Mesendoderm (in vitro differentiated cells): Measurements from ENCODE around the gene SENP8.

Experiments
- DNase-seq: peaks from one replicate; pipeline ENCODE4 v3.0.0; 2013
- H2AK5ac ChIP-seq: 2 replicates; pipeline ENCODE4 v1.6.1; 2013; ENCODE audit warnings: low read length, inconsistent platforms
- H2BK120ac ChIP-seq: 2 replicates; pipeline ENCODE4 v1.6.1; 2013; ENCODE audit warnings: low read depth, mild to moderate bottlenecking, low read length, moderate library complexity, mixed read lengths
- H2BK15ac ChIP-seq: replicated peaks from 2 replicates; pipeline ENCODE4 v1.6.1; 2013; ENCODE audit warnings: low read depth, mild to moderate bottlenecking, moderate library complexity
- H2BK5ac ChIP-seq: 2 replicates; pipeline ENCODE4 v1.6.1; 2013; ENCODE audit warnings: low read length, inconsistent platforms
- H3K18ac ChIP-seq: 2 replicates; pipeline ENCODE4 v1.6.1; 2013; ENCODE audit warnings: mild to moderate bottlenecking, low read length, mixed read lengths
- H3K23ac ChIP-seq: one replicate; pipeline ENCODE4 v1.6.1; 2013; ENCODE audit warnings: low read length
- H3K27ac ChIP-seq: 2 replicates; pipeline ENCODE4 v1.5.1; 2013; ENCODE audit warnings: low read depth, mild to moderate bottlenecking, inconsistent platforms, low read length, moderate library complexity
- H3K27me3 ChIP-seq: 2 replicates; pipeline ENCODE4 v1.6.1; 2013; ENCODE audit warnings: low read length, control low read depth, mild to moderate bottlenecking, inconsistent platforms; ENCODE audit not compliant: insufficient read depth, poor library complexity
- H3K36me3 ChIP-seq: 2 replicates; pipeline ENCODE4 v1.6.1; 2013; ENCODE audit warnings: low read length, inconsistent platforms; ENCODE audit not compliant: control insufficient read depth, insufficient read depth
- H3K4ac ChIP-seq: one replicate; pipeline ENCODE4 v1.6.1; 2013; ENCODE audit warnings: low read depth, mild to moderate bottlenecking, low read length, moderate library complexity
- H3K4me1 ChIP-seq: 2 replicates; pipeline ENCODE4 v1.6.1; 2013; ENCODE audit warnings: low read depth, low read length, inconsistent platforms; ENCODE audit not compliant: control insufficient read depth
- H3K4me2 ChIP-seq: 2 replicates; pipeline ENCODE4 v1.6.1; 2013; ENCODE audit warnings: low read length
- H3K4me3 ChIP-seq: 2 replicates; pipeline ENCODE4 v1.5.1; 2013; ENCODE audit warnings: mild to moderate bottlenecking, low read length
- H3K56ac ChIP-seq: one replicate; pipeline ENCODE4 v1.6.1; 2013; ENCODE audit warnings: low read length
- H3K79me1 ChIP-seq: 2 replicates; pipeline ENCODE4 v1.6.1; 2013; ENCODE audit warnings: low read length, inconsistent platforms
- H3K79me2 ChIP-seq: 2 replicates; pipeline ENCODE4 v1.6.1; 2013; ENCODE audit warnings: mild to moderate bottlenecking, low read length; ENCODE audit not compliant: control insufficient read depth, insufficient read depth
- H3K9ac ChIP-seq: 2 replicates; pipeline ENCODE4 v1.6.1; 2013; ENCODE audit warnings: low read length, inconsistent platforms
- H4K5ac ChIP-seq: one replicate; pipeline ENCODE4 v1.6.1; 2013; ENCODE audit warnings: low read length
- H4K8ac ChIP-seq: one replicate; pipeline ENCODE4 v1.6.1; 2013; ENCODE audit warnings: low read depth, mild to moderate bottlenecking, control low read depth, low read length, moderate library complexity
- WGBS: extraction: QIAGEN DNeasy Blood & Tissue Kit; methylation state at CpG from one replicate; pipeline ENCODE4 v1.1.7; 2013; ENCODE audit warnings: low lambda C conversion rate, missing lambda C conversion rate; ENCODE audit not compliant: insufficient coverage; ENCODE audit errors: extremely low coverage; 5-methylcytosine and 5-hydroxymethylcytosine counted together

The SENP8 gene

DNA sequence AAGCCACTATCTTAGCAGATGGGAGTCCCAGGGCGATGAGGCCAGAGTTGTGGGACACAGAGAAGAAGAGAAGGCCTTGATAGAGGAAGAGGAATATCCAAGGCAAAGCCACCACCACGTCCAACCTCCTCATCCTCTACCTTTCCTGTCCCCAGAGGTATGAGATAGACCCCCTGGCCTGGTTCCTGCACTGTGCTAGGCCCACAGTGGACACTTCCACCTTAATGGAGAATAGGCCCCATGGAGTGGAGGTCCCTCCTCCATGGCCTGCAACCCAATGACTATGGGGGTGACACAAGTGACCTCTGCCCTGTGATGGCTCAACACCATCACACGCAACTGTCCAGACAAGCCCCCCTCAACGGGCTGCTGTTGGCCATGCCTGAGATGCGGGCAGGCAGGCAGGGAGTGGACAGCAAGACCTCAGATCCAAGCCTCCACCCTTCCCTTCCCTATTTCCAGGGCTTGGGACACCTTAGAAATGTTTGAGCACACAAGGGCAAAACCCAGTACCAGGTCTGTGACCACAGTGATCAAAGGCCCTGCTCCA lies 42.6 kb downstream of the SENP8 start:
- Histone ChIP-seq H4K5ac (no peak overlapping the region), H3K56ac (no peak overlapping the region), H3K27ac (no peak overlapping the region), H3K4me3 (no peak overlapping the region), H2BK15ac (no peak overlapping the region), H3K18ac (no peak overlapping the region), H3K79me2 (no peaks in the 10 kb centered on the region), H3K4ac (no peak overlapping the region), H3K23ac (no peak overlapping the region), H4K8ac (no peak overlapping the region), H3K36me3 (no peaks in the 10 kb centered on the region), H3K79me1 (no peaks in the 10 kb centered on the region), H3K9ac (no peak overlapping the region), H2BK120ac (no peak overlapping the region), H2BK5ac (no peak overlapping the region), H2AK5ac (no peak overlapping the region), H3K27me3 (no peaks in the 10 kb centered on the region), H3K4me1 (no peaks in the 10 kb centered on the region), H3K4me2 (no peak overlapping the region)
- DNase-seq = no peak
- WGBS = no CpG with 5 or more reads among the region's 5 CpGs

DNA sequence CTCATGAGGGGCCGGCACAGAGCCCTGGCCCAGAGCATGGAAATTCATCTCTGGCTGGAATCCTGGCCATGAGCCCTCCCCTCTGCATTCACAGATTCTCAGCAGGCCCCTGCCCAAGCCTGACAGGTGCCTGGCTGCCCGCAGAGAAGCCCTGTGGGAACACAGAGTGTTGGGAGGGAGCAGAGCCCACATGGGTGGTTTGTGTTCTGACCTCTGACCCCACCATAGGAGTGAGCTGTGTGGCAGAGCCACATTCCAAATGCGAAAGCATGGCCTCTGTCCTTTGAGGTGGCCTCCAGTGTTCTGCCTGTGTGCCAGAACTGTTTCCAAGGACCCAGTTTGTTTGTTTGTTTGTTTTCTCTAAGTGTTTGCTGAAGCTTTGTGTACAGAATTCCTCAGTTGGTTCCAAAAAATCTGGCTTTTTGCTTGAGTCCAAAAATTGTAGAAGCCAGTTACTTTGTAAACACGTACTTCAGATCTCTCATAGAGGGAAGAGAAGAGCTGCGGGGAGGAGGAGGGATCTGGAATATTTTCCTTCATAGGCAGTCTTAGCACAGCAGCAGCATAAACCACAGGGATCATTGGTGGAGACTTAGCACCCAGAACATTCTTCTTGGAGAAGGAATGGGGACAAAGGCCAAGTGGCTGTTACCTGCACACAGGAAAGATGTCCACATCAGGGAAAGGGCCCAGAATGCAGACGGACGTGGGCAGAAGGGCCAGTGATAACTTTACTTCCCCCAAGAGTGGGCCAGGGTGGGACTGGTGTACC lies 43.3 kb downstream of the SENP8 start:
- WGBS = no CpG with 5 or more reads among the region's 7 CpGs

GRCh38 chr15:72162569-72162968 lies 44.4 kb downstream of the SENP8 start:
- no peak overlapping the region for H3K27ac ChIP-seq

More for the DNA sequence above, 43.3 kb downstream of the SENP8 start:
- Histone ChIP-seq H2BK15ac (no peak overlapping the region), H3K79me2 (no peaks in the 10 kb centered on the region), H3K4me1 (no peaks in the 10 kb centered on the region), H3K56ac (no peak overlapping the region), H3K4me3 (no peak overlapping the region), H3K27me3 (no peaks in the 10 kb centered on the region), H2AK5ac (no peak overlapping the region), H2BK120ac (no peak overlapping the region), H3K18ac (no peak overlapping the region), H3K79me1 (no peaks in the 10 kb centered on the region), H2BK5ac (no peak overlapping the region), H3K9ac (no peak overlapping the region), H3K4me2 (no peak overlapping the region), H3K27ac (no peak overlapping the region), H3K23ac (no peak overlapping the region), H3K36me3 (no peaks in the 10 kb centered on the region), H4K5ac (no peak overlapping the region), H3K4ac (no peak overlapping the region), H4K8ac (no peak overlapping the region)
- DNase-seq = no peak

DNA sequence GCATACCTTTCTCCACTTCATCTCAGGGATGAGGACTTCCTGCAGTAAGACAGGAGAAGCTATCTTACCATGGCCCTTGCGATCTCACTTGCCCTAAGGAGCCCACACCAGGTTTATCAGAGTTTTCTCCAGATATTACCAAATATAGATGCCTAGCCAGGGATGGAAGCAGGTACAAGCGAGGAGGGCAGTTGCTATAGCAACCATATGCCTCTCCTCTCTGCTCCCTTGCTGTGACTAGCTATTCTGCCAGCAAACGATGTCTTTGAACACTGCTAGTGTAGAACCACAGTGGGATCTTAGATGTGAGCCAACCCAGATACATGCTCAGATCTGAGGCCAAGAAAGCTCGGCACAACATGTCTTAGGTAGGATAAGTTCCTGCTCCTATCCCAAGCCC lies 45.5 kb downstream of the SENP8 start:
- no peak overlapping the region for H3K4me2 ChIP-seq

More at GRCh38 chr15:72162569-72162968, 44.4 kb downstream of the SENP8 start:
- Histone ChIP-seq H2BK15ac (no peak overlapping the region), H2AK5ac (no peak overlapping the region), H2BK120ac (no peak overlapping the region), H3K4me2 (no peak overlapping the region), H3K9ac (no peak overlapping the region), H3K79me1 (no peaks in the 10 kb centered on the region), H3K79me2 (no peaks in the 10 kb centered on the region), H4K5ac (no peak overlapping the region), H3K56ac (no peak overlapping the region), H4K8ac (no peak overlapping the region), H3K4ac (no peak overlapping the region), H3K36me3 (no peaks in the 10 kb centered on the region), H3K4me1 (no peaks in the 10 kb centered on the region), H3K4me3 (no peak overlapping the region), H3K23ac (no peak overlapping the region), H3K27me3 (no peaks in the 10 kb centered on the region), H2BK5ac (no peak overlapping the region), H3K18ac (no peak overlapping the region)
- WGBS = no CpG with 5 or more reads among the region's 5 CpGs
- DNase-seq = no peak

DNA sequence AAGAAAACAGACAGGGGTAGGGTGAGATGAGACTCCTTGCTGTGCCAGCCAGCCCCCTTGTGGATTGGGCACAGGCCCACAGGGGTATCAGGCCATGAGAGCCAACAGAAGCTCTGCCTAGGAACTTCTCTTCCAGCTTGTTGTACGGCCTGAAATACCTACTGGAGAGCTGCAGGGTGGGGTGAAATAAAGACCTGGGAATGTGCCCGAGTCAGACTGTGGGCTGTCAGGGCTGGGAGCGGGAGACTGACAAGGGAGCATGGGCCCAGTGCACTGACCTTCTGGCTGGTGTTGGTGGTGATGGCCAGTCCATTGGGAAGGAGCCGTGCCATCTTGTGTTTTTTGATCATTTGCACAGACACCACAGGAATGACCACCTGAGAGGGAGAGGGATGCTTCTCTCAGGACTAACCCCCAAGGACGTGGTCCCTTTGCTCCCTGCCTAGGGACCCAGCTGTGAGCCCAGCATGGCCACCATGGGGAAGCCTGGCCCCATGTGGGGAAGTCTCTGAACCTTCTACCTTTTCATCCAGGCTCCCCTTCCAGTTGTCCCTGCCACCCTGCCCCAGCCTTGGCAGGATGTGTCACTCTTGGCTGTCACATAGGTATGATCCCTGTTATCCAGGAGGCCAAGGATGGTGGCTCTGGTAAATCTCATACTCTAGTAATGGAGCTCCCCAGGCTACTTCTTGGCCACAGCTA lies 48.7 kb downstream of the SENP8 start:
- no peaks in the 10 kb centered on the region for H3K27me3 ChIP-seq
- no peak overlapping the region for H2BK5ac ChIP-seq
- no peak overlapping the region for H4K5ac ChIP-seq
- no peak overlapping the region for H2BK120ac ChIP-seq
- H3K4me1 ChIP-seq = peaks cover 6% of the 10 kb centered on the region
- no peak overlapping the region for H3K23ac ChIP-seq
- no peak overlapping the region for H4K8ac ChIP-seq
- H3K27ac ChIP-seq = no peak overlapping the region
- no peak overlapping the region for H3K4me3 ChIP-seq
- no peak overlapping the region for H2BK15ac ChIP-seq
- no peak overlapping the region for H3K4ac ChIP-seq
- no peak overlapping the region for H3K56ac ChIP-seq
- H3K79me1 ChIP-seq = no peaks in the 10 kb centered on the region
- no CpG with 5 or more reads among the region's 5 CpGs for WGBS
- no peak overlapping the region for H3K18ac ChIP-seq
- H3K36me3 ChIP-seq = no peaks in the 10 kb centered on the region
- H2AK5ac ChIP-seq = no peak overlapping the region
- H3K9ac ChIP-seq = no peak overlapping the region
- no peaks in the 10 kb centered on the region for H3K79me2 ChIP-seq
- no peak overlapping the region for H3K4me2 ChIP-seq
- no peak for DNase-seq

More for the DNA sequence above, 45.5 kb downstream of the SENP8 start:
- H3K27me3 ChIP-seq = no peaks in the 10 kb centered on the region
- H3K18ac ChIP-seq = no peak overlapping the region
- H4K5ac ChIP-seq = no peak overlapping the region
- H3K79me2 ChIP-seq = no peaks in the 10 kb centered on the region
- no peak overlapping the region for H3K27ac ChIP-seq
- DNase-seq = no peak
- H2BK5ac ChIP-seq = no peak overlapping the region
- no peaks in the 10 kb centered on the region for H3K36me3 ChIP-seq
- H3K9ac ChIP-seq = no peak overlapping the region
- H3K4me3 ChIP-seq = no peak overlapping the region
- H2BK120ac ChIP-seq = no peak overlapping the region
- WGBS = no CpG with 5 or more reads among the region's 4 CpGs
- peaks cover 6% of the 10 kb centered on the region for H3K4me1 ChIP-seq
- no peaks in the 10 kb centered on the region for H3K79me1 ChIP-seq
- no peak overlapping the region for H3K23ac ChIP-seq
- H2BK15ac ChIP-seq = no peak overlapping the region
- H3K56ac ChIP-seq = no peak overlapping the region
- no peak overlapping the region for H2AK5ac ChIP-seq
- H3K4ac ChIP-seq = no peak overlapping the region
- no peak overlapping the region for H4K8ac ChIP-seq
